SK-N-SH treated with all-trans-retinoic acid at 6 μM for 48 hours (cell line): ENCODE measurements around the gene ADAMTS20.
A peak's percentile ranks its signal among the peaks of the same experiment; 100 is the strongest.

Experiments used
- ATAC-seq: fragments of 200-7000 bp; cut with Tn5 transposase; 3 replicates; pipeline ENCODE4 v1.9.1; 2020; ENCODE audit warnings: mild to moderate bottlenecking, moderate library complexity
- ARNTL ChIP-seq: fragments of 450-650 bp; formaldehyde crosslinking; IDR thresholded peaks from 2 replicates; pipeline ENCODE4 v1.5.0; 2020; ENCODE audit warnings: low read depth, mild to moderate bottlenecking, moderate library complexity, borderline replicate concordance
- BACH2 ChIP-seq: fragments of 250-450 bp; sonication (Bioruptor Pico); IDR thresholded peaks from 2 replicates; pipeline ENCODE4 v1.9.0; 2021; ENCODE audit warnings: mild to moderate bottlenecking, borderline replicate concordance
- CREB5 ChIP-seq: fragments of 250-450 bp; sonication (Bioruptor Pico); IDR thresholded peaks from 2 replicates; pipeline ENCODE4 v1.5.1; 2020; ENCODE audit warnings: low read depth, mild to moderate bottlenecking, moderate library complexity
- CSDC2 ChIP-seq: fragments of 250-450 bp; sonication (Bioruptor Pico); IDR thresholded peaks from 2 replicates; pipeline ENCODE4 v1.5.0; 2020; ENCODE audit warnings: mild to moderate bottlenecking, moderate library complexity
- CSRNP3 ChIP-seq: fragments of 250-450 bp; sonication (Bioruptor Pico); IDR thresholded peaks from 2 replicates; pipeline ENCODE4 v1.5.1; 2021; ENCODE audit warnings: mild to moderate bottlenecking, moderate library complexity
- ESRRG ChIP-seq: fragments of 250-450 bp; sonication (Bioruptor Pico); IDR thresholded peaks from 2 replicates; pipeline ENCODE4 v1.6.1; 2021; ENCODE audit warnings: mild to moderate bottlenecking
- GLIS3 ChIP-seq: fragments of 250-450 bp; sonication (Bioruptor Pico); IDR thresholded peaks from 2 replicates; pipeline ENCODE4 v1.5.0; 2020; ENCODE audit warnings: mild to moderate bottlenecking, moderate library complexity
- ISL1 ChIP-seq: fragments of 250-450 bp; sonication (Bioruptor Pico); IDR thresholded peaks from 2 replicates; pipeline ENCODE4 v2.1.2; 2022; ENCODE audit warnings: mild to moderate bottlenecking, moderate library complexity
- OSR1 ChIP-seq: fragments of 250-450 bp; sonication (Bioruptor Pico); IDR thresholded peaks from 2 replicates; pipeline ENCODE4 v1.8.0; 2022; ENCODE audit warnings: moderate library complexity, mild to moderate bottlenecking, inconsistent platforms
- PATZ1 ChIP-seq: fragments of 250-450 bp; sonication (Bioruptor Pico); IDR thresholded peaks from 2 replicates; pipeline ENCODE4 v1.8.0; 2020; ENCODE audit warnings: mild to moderate bottlenecking, moderate library complexity, borderline replicate concordance
- POU6F1 ChIP-seq: fragments of 250-450 bp; sonication (Bioruptor Pico); IDR thresholded peaks from 2 replicates; pipeline ENCODE4 v1.8.0; 2021; ENCODE audit warnings: low read depth, mild to moderate bottlenecking, moderate library complexity, borderline replicate concordance
- RARB ChIP-seq: fragments of 250-450 bp; sonication (Bioruptor Pico); IDR thresholded peaks from 2 replicates; pipeline ENCODE4 v1.8.0; 2021; ENCODE audit warnings: mild to moderate bottlenecking, moderate library complexity
- SNAI2 ChIP-seq: fragments of 250-450 bp; sonication (Bioruptor Pico); IDR thresholded peaks from 2 replicates; pipeline ENCODE4 v1.5.0; 2020; ENCODE audit warnings: mild to moderate bottlenecking, moderate library complexity
- TCF4 ChIP-seq: fragments of 250-450 bp; sonication (Bioruptor Pico); IDR thresholded peaks from 2 replicates; pipeline ENCODE4 v1.8.0; 2021; ENCODE audit warnings: mild to moderate bottlenecking, moderate library complexity, borderline replicate concordance
- TSHZ2 ChIP-seq: fragments of 250-450 bp; sonication (Bioruptor Pico); IDR thresholded peaks from 2 replicates; pipeline ENCODE4 v1.5.0; 2020; ENCODE audit warnings: mild to moderate bottlenecking, moderate library complexity
- ZC3H10 ChIP-seq: fragments of 250-450 bp; sonication (Bioruptor Pico); IDR thresholded peaks from 2 replicates; pipeline ENCODE4 v1.5.1; 2021; ENCODE audit warnings: mild to moderate bottlenecking, moderate library complexity
- ZFP3 ChIP-seq: fragments of 250-450 bp; sonication (Bioruptor Pico); IDR thresholded peaks from 2 replicates; pipeline ENCODE4 v1.5.0; 2020; ENCODE audit warnings: mild to moderate bottlenecking, moderate library complexity
- ZNF565 ChIP-seq: fragments of 450-650 bp; formaldehyde crosslinking; conservative IDR thresholded peaks from 2 replicates; pipeline ENCODE4 v1.5.0; 2020; ENCODE audit warnings: low read depth, mild to moderate bottlenecking, moderate library complexity
- ZNF70 ChIP-seq: fragments of 450-650 bp; formaldehyde crosslinking; IDR thresholded peaks from 2 replicates; pipeline ENCODE4 v1.5.0; 2020; ENCODE audit warnings: mild to moderate bottlenecking, moderate library complexity

The ADAMTS20 gene

GRCh38 chr12:43333644-43334043 is 218.4 kb downstream of the ADAMTS20 start:
- TF ChIP-seq PATZ1: no peak
- no peak for TF ChIP-seq BACH2 (CRISPR knock-in tag)
- TF ChIP-seq RARB (CRISPR knock-in tag): no peak
- no peak for TF ChIP-seq ZNF70 (CRISPR knock-in tag)
- no peak for TF ChIP-seq ARNTL (CRISPR knock-in tag)
- no peak for TF ChIP-seq CSDC2 (CRISPR knock-in tag)
- no peak for TF ChIP-seq OSR1
- no peak for TF ChIP-seq TCF4 (CRISPR knock-in tag)
- no peak for TF ChIP-seq SNAI2 (CRISPR knock-in tag)
- no peak for TF ChIP-seq ZNF565 (CRISPR knock-in tag)
- ATAC-seq: peak; percentile 17; the same call in 2 of the 3 replicates

GRCh38 chr12:43332977-43333640 is 218.9 kb downstream of the ADAMTS20 start:
- TF ChIP-seq OSR1 (no peak), TCF4 (CRISPR knock-in tag) (peak; percentile 95), GLIS3 (CRISPR knock-in tag) (0 out of 2 replicates have a peak, but pooled peaks have one; percentile 44), ZFP3 (no peak), CSRNP3 (CRISPR knock-in tag) (peak; percentile 66; the same call in 1 of the 2 replicates), ZC3H10 (no peak), ESRRG (peak; percentile 85; the same call in 1 of the 2 replicates), SNAI2 (CRISPR knock-in tag) (peak; percentile 67; the same call in 1 of the 2 replicates), POU6F1 (no peak; the same call in 1 of the 2 replicates), TSHZ2 (peak; percentile 72; the same call in 1 of the 2 replicates), CREB5 (CRISPR knock-in tag) (peak; percentile 84), ZNF70 (CRISPR knock-in tag) (peak; percentile 47; the same call in 1 of the 2 replicates), BACH2 (CRISPR knock-in tag) (no peak), ISL1 (CRISPR knock-in tag) (peak; percentile 98), PATZ1 (0 out of 2 replicates have a peak, but pooled peaks have one; percentile 40)
- ATAC-seq: peak; percentile 95
